SU-DHL-6 (cell line): Measurements from ENCODE around the gene NME3.

Source experiments
- EZH2phosphoT487 ChIP-seq: fragments of 200-600 bp; sonication (generic), shearing (Covaris generic); conservative IDR thresholded peaks from 2 replicates; pipeline ENCODE4 v1.6.1; 2018; ENCODE audit warnings: mild to moderate bottlenecking, antibody characterized with exemption, low read length, moderate library complexity, mixed read lengths
- TF ChIP-seq, protein P1 (sequence below): fragments of 200-600 bp; sonication (generic); IDR thresholded peaks from one replicate; pipeline ENCODE4 v1.5.1; 2017; ENCODE audit warnings: antibody characterized with exemption, mild to moderate bottlenecking, low read length, moderate library complexity; ENCODE audit not compliant: insufficient read depth, poor library complexity, severe bottlenecking

DNA sequence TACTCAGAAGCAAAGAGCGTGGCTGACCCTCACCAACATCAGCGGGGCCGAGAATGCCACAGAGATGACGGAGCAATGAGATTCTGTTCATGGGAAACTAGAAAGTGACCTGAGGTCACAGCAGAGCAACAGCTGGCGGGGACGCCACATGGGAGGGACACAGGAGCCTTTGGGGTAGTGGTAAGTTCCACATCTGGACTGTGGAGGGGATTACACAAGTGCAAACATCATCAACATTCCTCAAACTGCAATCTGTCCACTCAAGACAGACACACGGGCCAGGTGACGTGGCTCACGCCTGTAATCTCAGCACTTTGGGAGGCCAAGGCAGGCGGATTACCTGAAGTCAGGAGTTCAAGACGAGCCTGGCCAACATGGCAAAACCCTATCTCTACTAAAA is 44.1 kb upstream of the NME3 start:
- TF ChIP-seq, protein P1, sequence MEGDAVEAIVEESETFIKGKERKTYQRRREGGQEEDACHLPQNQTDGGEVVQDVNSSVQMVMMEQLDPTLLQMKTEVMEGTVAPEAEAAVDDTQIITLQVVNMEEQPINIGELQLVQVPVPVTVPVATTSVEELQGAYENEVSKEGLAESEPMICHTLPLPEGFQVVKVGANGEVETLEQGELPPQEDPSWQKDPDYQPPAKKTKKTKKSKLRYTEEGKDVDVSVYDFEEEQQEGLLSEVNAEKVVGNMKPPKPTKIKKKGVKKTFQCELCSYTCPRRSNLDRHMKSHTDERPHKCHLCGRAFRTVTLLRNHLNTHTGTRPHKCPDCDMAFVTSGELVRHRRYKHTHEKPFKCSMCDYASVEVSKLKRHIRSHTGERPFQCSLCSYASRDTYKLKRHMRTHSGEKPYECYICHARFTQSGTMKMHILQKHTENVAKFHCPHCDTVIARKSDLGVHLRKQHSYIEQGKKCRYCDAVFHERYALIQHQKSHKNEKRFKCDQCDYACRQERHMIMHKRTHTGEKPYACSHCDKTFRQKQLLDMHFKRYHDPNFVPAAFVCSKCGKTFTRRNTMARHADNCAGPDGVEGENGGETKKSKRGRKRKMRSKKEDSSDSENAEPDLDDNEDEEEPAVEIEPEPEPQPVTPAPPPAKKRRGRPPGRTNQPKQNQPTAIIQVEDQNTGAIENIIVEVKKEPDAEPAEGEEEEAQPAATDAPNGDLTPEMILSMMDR: no peak
- no peak for TF ChIP-seq EZH2phosphoT487
